B cell (primary cell): Measurements from ENCODE around the gene DNM2. TPM values are rescaled to one million over a fixed set of nuclear protein-coding genes. Genes with fewer than 3 reads are reported as not detected.

Experiments used
- ATAC-seq: fragments of 200-7000 bp; cut with Tn5 transposase; one replicate; pipeline ENCODE4 v1.10.0; 2021; ENCODE audit warnings: low read depth, mild to moderate bottlenecking, moderate number of reproducible peaks, moderate library complexity
- CTCF ChIA-PET: fragments of 350-600 bp; sonication (Branson Sonifier 250); formaldehyde crosslinking; loops from one replicate; lab custom pipeline; 2021; ENCODE audit warnings: antibody characterized with exemption, inconsistent platforms; lab: Charles Lee
- POLR2A ChIA-PET: fragments of 350-600 bp; sonication (Branson Sonifier 250); formaldehyde crosslinking; loops from one replicate; lab custom pipeline; 2021; ENCODE audit warnings: antibody characterized with exemption; lab: Charles Lee
- DNase-seq: peaks from one replicate; pipeline ENCODE4 v3.0.0; 2013
- H2AFZ ChIP-seq: 2 replicates; pipeline ENCODE4 v1.6.1; 2012; ENCODE audit warnings: mild to moderate bottlenecking, low read depth, low read length; ENCODE audit not compliant: insufficient read depth, poor library complexity, severe bottlenecking
- H3K27ac ChIP-seq, 2 donors: 1 replicate in 1 of 2; 2 replicates in 1 of 2; pipeline ENCODE4 v1.5.1; 2012 to 2013; ENCODE audit warnings: low read length in 2 of 2, mild to moderate bottlenecking in 2 of 2, moderate library complexity in 1 of 2
- H3K27me3 ChIP-seq, 4 experiments: fragments of 200-600 bp in 1 of 4; sonication (generic) in 1 of 4; replicated peaks in 1 of 4; 1 replicate in 2 of 4; 2 replicates in 2 of 4; pipeline versions ENCODE4 v1.6.1 to v1.7.0; 2013 to 2016; ENCODE audit warnings: low read length in 3 of 4, mild to moderate bottlenecking in 2 of 4, mixed read lengths in 1 of 4, moderate library complexity in 1 of 4; ENCODE audit not compliant: insufficient read depth in 4 of 4, control insufficient read depth in 3 of 4; ENCODE audit errors: control extremely low read depth in 1 of 4
- H3K36me3 ChIP-seq, 2 experiments: replicated peaks in 1 of 2; 1 replicate in 1 of 2; 2 replicates in 1 of 2; pipeline versions ENCODE4 v1.6.1 to v1.7.1; 2013; ENCODE audit warnings: low read length in 1 of 2; ENCODE audit not compliant: insufficient read depth in 2 of 2, control insufficient read depth in 1 of 2; ENCODE audit errors: control extremely low read depth in 1 of 2, extremely low read depth in 1 of 2
- H3K4me1 ChIP-seq, 2 donors: fragments of 200-600 bp in 1 of 2; sonication (generic) in 1 of 2; 1 replicate in 1 of 2; 2 replicates in 1 of 2; pipeline versions ENCODE4 v1.5.1 to v1.6.1; 2013 to 2017; ENCODE audit warnings: low read length in 2 of 2; ENCODE audit not compliant: control insufficient read depth in 2 of 2, insufficient read depth in 2 of 2
- H3K4me2 ChIP-seq: replicated peaks from 2 replicates; pipeline ENCODE3; 2012; ENCODE audit warnings: mild to moderate bottlenecking, low read depth, low read length; ENCODE audit not compliant: poor library complexity, severe bottlenecking
- H3K4me3 ChIP-seq, 5 experiments: fragments of 200-600 bp in 1 of 5; sonication (generic) in 1 of 5; 1 replicate in 3 of 5; 2 replicates in 2 of 5; pipeline versions ENCODE4 v1.5.1 to v1.7.0; 2011 to 2016; ENCODE audit warnings: low read length in 4 of 5, mild to moderate bottlenecking in 4 of 5, low read depth in 2 of 5, control low read depth in 1 of 5, moderate library complexity in 1 of 5; ENCODE audit not compliant: insufficient read depth in 1 of 5; ENCODE audit errors: control extremely low read depth in 1 of 5, extremely low read depth in 1 of 5
- H3K79me2 ChIP-seq: fragments of 200-600 bp; sonication (generic); one replicate; pipeline ENCODE4 v1.6.0; 2016; ENCODE audit warnings: low read length; ENCODE audit not compliant: control insufficient read depth, insufficient read depth
- H3K9ac ChIP-seq: fragments of 200-600 bp; sonication (generic); 2 replicates; pipeline ENCODE4 v1.6.1; 2017; ENCODE audit warnings: mild to moderate bottlenecking, low read length, moderate library complexity
- H3K9me3 ChIP-seq, 3 donors: one replicate each; pipeline versions ENCODE4 v1.6.1 to v1.7.1; 2013; ENCODE audit warnings: low read length in 2 of 3; ENCODE audit not compliant: control insufficient read depth in 2 of 3, insufficient read depth in 1 of 3; ENCODE audit errors: control extremely low read depth in 1 of 3
- H4K20me1 ChIP-seq: 2 replicates; pipeline ENCODE4 v1.6.0; 2012; ENCODE audit warnings: mild to moderate bottlenecking, low read length; ENCODE audit not compliant: insufficient read depth, control insufficient read depth, poor library complexity, severe bottlenecking
- H3K27ac Mint-ChIP-seq: one replicate; pipeline ENCODE4 v1.8.0; 2021; ENCODE audit warnings: mixed read lengths
- H3K27me3 Mint-ChIP-seq: one replicate; pipeline ENCODE4 v1.8.0; 2021; ENCODE audit warnings: mixed read lengths
- H3K4me1 Mint-ChIP-seq: one replicate; pipeline ENCODE4 v1.8.0; 2021; ENCODE audit warnings: mixed read lengths
- H3K4me3 Mint-ChIP-seq: one replicate; pipeline ENCODE4 v1.8.0; 2021; ENCODE audit warnings: mixed read lengths
- H3K9me3 Mint-ChIP-seq: one replicate; pipeline ENCODE4 v1.8.0; 2022; ENCODE audit warnings: mixed read lengths; ENCODE audit not compliant: insufficient read depth
- EZH2 ChIP-seq: IDR thresholded peaks from 2 replicates; pipeline ENCODE4 v1.6.1; 2012; ENCODE audit warnings: borderline replicate concordance, low read depth, mild to moderate bottlenecking, moderate library complexity, low read length; ENCODE audit not compliant: insufficient read depth, poor library complexity, severe bottlenecking
- WGBS: methylation state at CpG from one replicate; pipeline ENCODE4 v1.1.5; 2013; ENCODE audit warnings: missing lambda C conversion rate; ENCODE audit not compliant: insufficient coverage; 5-methylcytosine and 5-hydroxymethylcytosine counted together
- intact Hi-C: fragments of 100-400 bp; cut with micrococcal nuclease; formaldehyde crosslinking; loops from one replicate; pipeline ENCODE4 v1.10.0; 2022
- polyA plus RNA-seq: library from polyadenylated mRNA; depleted of rRNA; stranded (reverse); fragments of >200 nt; gene quantifications from 2 replicates; pipeline ENCODE4 v1.2.3, GENCODE V29; 2012
- total RNA-seq, 2 donors: library from RNA; stranded (reverse); fragments of 120-200 nt in 1 of 2; gene quantifications; 1 replicate in 1 of 2; 2 replicates in 1 of 2; pipeline versions ENCODE4 v1.2.3 to v1.2.4, GENCODE V29; 2013 to 2022
- TF ChIP-seq, protein P1 (sequence below): fragments of 200-600 bp; IDR thresholded peaks from one replicate; pipeline ENCODE4 v1.8.0; 2022; ENCODE audit warnings: antibody characterized with exemption, mild to moderate bottlenecking

The DNM2 gene
- total and polyA plus RNA-seq, 2 donors (not counting 1 experiment from before 2014, with no cell fraction given): 163 to 353 TPM

DNA sequence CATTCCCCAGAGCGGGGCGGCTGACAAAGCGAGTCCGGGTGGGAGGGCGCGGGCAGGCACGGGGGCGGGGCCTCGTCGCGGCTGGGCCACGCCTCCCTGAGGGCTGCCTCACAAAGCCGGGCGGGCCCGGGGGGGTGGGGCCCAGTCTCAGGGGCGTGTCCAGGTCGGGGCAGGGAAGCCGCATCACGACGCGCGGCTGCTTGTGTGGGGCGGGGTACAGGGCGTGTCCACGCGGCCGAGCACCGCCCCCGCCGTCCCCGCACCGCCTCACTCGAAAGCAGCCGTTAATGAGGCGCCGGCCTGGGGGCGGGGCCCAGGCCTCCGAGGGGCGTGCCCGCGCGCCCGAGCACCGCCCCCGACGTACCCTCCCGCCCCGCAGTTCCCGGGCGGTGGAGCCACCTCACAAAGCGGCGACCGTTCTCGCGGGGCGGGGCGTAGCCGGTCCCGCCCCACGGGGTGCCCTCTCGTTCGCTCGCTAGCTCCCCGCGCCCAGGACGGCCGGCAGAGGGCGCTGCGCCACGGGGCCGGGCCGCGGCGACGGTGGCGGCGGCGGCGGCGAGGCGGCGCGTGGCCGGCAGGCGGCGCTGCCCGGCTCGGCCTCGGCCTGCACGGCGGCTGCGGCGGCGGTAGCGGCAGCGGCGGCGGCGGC, 153.2 kb downstream of the DNM2 start, which contains the start of gene CARM1:
Gene CARM1, plus strand, starts transcription at position 599 of the 649 bp plus-strand sequence. CDS start 150 bp downstream, outside the sequence.
- DNase-seq (peak; percentile 99), ATAC-seq (peak; percentile 83)
- no peaks in the 10 kb centered on the region for H3K9me3 Mint-ChIP-seq
- H3K4me3 Mint-ChIP-seq: peak within 1 kb of the TSS; percentile 86
- H3K27me3 Mint-ChIP-seq: no peaks in the 10 kb centered on the region
- peaks cover 0 to 1% of the 10 kb centered on the region in 2 experiments for H3K36me3 ChIP-seq
- peak within 1 kb of the TSS; percentile 85 for H2AFZ ChIP-seq
- intact Hi-C loops: loop anchor here (1.0 to 10.0 kb wide), 5 partner anchors 35 to 302 kb away; partner anchors contain the start of genes ILF3, SPC24 and TMED1
- no peak for TF ChIP-seq EZH2
- TF ChIP-seq, protein P1, sequence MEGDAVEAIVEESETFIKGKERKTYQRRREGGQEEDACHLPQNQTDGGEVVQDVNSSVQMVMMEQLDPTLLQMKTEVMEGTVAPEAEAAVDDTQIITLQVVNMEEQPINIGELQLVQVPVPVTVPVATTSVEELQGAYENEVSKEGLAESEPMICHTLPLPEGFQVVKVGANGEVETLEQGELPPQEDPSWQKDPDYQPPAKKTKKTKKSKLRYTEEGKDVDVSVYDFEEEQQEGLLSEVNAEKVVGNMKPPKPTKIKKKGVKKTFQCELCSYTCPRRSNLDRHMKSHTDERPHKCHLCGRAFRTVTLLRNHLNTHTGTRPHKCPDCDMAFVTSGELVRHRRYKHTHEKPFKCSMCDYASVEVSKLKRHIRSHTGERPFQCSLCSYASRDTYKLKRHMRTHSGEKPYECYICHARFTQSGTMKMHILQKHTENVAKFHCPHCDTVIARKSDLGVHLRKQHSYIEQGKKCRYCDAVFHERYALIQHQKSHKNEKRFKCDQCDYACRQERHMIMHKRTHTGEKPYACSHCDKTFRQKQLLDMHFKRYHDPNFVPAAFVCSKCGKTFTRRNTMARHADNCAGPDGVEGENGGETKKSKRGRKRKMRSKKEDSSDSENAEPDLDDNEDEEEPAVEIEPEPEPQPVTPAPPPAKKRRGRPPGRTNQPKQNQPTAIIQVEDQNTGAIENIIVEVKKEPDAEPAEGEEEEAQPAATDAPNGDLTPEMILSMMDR: peak; percentile 55
- H3K4me1 ChIP-seq: peaks cover 33 to 46% of the 10 kb centered on the region in 2 donors
- POLR2A ChIA-PET: interaction anchor here (0.6 to 2.3 kb wide), 3 partner anchors 35 to 154 kb away, joined by 3 to 8 read pairs (median 4); partner anchors contain the start of gene TMED1
- H4K20me1 ChIP-seq: peaks cover 6% of the 10 kb centered on the region
- H3K9ac ChIP-seq: peak within 1 kb of the TSS; percentile 82
- peak within 1 kb of the TSS; percentile 95 for H3K4me2 ChIP-seq
- no peaks in the 10 kb centered on the region for H3K27me3 ChIP-seq
- peaks cover 43% of the 10 kb centered on the region for H3K4me1 Mint-ChIP-seq
- H3K79me2 ChIP-seq: peaks cover 52% of the 10 kb centered on the region
- CTCF ChIA-PET: interaction anchor here (0.5 to 2.3 kb wide), 7 partner anchors 9 to 165 kb away, joined by 3 to 7 read pairs (median 3); partner anchors contain the start of genes C19orf38, DNM2 and TMED1
- H3K9me3 ChIP-seq: no peaks in the 10 kb centered on the region
- peak within 1 kb of the TSS; percentile 75 to 79 for H3K27ac ChIP-seq
- H3K27ac Mint-ChIP-seq: peak within 1 kb of the TSS; percentile 85
- peak within 1 kb of the TSS; percentile 41 to 79 (median 67) for H3K4me3 ChIP-seq
- WGBS: under 1% methylated on average over 97 of the region's 99 CpGs
